ENCODE results near the gene PDE11A.

The PDE11A gene

DNA sequence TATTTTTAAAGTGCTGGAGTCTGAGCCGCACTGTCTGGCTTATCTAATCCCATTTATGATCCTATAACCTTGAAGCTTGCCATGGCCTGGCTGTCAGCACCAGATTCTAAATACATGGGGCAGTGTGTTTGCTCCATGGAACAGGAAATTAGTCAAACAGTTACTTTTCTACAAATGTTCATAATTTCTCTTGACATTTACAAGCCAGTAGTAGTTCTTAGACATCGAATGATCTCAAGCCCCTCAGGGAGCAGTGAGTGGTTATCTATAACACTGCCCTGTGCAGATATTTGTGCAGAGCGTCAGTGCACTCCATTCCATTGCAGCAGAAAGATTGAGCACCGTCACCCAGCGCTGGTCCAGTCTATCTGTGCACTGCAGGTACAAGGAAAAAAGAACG is 474.8 kb downstream of the PDE11A start:
- in situ Hi-C loops (cut with HindIII; ENCODE audit: low sequenced_read_pairs), result no loop called here
- H3K4me3 ChIP-seq (ENCODE audit: low read depth, low read length), result no peak overlapping the region
- DNase-seq (ENCODE audit: low read depth, low spot score), result no peak
- TF ChIP-seq, protein P1, sequence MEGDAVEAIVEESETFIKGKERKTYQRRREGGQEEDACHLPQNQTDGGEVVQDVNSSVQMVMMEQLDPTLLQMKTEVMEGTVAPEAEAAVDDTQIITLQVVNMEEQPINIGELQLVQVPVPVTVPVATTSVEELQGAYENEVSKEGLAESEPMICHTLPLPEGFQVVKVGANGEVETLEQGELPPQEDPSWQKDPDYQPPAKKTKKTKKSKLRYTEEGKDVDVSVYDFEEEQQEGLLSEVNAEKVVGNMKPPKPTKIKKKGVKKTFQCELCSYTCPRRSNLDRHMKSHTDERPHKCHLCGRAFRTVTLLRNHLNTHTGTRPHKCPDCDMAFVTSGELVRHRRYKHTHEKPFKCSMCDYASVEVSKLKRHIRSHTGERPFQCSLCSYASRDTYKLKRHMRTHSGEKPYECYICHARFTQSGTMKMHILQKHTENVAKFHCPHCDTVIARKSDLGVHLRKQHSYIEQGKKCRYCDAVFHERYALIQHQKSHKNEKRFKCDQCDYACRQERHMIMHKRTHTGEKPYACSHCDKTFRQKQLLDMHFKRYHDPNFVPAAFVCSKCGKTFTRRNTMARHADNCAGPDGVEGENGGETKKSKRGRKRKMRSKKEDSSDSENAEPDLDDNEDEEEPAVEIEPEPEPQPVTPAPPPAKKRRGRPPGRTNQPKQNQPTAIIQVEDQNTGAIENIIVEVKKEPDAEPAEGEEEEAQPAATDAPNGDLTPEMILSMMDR (IDR thresholded peaks at IDR 0.05; ENCODE audit: low read depth, low read length), result no peak

DNA sequence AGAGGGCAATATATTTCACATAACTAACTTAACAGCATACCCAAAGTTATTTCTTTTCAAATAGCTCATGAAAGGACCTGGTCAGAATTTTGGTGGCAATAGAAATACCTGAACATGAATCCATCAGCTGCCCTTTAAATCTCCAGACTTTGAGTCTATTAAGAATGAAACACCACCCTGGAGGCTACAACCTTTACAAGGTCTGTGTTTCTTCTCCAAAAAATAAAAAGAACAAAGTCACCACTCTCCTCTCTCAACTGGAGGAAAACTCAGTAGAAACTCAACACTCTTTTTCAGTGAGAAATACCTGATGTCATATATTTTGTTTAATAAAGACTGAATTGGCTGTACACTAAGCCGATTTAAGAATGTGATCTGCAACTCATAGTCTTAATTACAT is 475.7 kb downstream of the PDE11A start:
- no peak overlapping the region for H3K4me3 ChIP-seq (ENCODE audit: low read depth, low read length)
- TF ChIP-seq, protein P1 (IDR thresholded peaks at IDR 0.05; ENCODE audit: low read depth, low read length), result no peak
- DNase-seq (ENCODE audit: low read depth, low spot score), result no peak
- in situ Hi-C loops (cut with HindIII; ENCODE audit: low sequenced_read_pairs), result no loop called here

DNA sequence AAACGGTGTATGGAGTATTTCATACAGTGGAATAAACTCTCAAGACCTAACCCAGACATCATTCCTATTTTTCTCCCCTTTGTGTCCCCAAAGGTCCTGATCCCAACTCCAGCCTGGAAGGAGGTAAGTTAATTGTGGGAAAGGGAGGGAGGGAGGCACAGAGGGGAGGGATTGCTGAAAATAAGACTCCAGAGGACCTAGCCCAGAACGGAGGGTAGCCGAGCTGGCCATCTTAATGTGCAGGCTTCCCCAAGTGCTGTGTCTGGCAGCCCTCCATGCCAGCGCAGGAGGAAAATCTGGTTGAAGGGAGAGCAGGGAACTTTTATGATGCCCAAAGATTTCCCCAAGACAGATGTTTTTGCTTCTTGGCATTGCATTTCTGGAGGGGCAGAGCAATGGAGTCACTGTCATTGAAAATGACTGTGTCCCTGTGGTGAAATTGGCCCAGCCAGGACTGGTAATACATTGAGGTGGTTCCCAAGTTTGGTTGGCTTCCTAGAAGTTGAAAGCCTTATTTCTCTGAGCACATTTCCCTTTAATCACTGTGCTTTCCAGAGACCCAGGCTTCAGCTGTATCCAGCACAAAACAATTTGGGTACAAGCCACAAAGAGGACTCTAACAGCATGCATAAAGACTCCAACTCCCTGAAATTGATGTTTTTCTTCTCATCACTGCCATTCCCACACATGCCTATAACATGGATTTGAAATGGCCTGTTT is 477.3 kb downstream of the PDE11A start:
- DNase-seq (ENCODE audit: low read depth, low spot score), result no peak
- TF ChIP-seq, protein P1 (IDR thresholded peaks at IDR 0.05; ENCODE audit: low read depth, low read length), result no peak
- H3K4me3 ChIP-seq (ENCODE audit: low read depth, low read length), result no peak overlapping the region
- in situ Hi-C loops (cut with HindIII; ENCODE audit: low sequenced_read_pairs), result no loop called here

DNA sequence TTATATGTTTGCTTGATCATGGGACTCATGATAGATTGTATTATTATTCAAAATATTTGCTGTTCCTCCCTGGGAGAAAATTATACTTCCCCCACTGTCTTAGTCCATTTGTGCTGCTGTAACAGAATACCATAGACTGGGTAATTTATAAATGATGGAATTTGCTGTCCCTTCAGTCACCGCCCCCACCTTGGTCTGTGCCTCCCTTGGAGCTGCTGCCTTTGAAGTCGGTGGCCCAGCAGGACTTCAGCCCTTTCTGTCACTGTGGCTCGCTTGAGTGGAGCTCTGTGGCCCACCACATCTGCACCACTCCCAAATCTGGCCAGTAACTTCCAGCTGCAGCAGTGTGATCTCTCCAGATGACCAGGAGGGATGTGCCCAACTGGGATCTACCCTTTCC is 479.2 kb downstream of the PDE11A start:
- no peak for DNase-seq (ENCODE audit: low read depth, low spot score)
- in situ Hi-C loops (cut with HindIII; ENCODE audit: low sequenced_read_pairs), result no loop called here
- H3K4me3 ChIP-seq (ENCODE audit: low read depth, low read length), result no peak overlapping the region
- TF ChIP-seq, protein P1 (IDR thresholded peaks at IDR 0.05; ENCODE audit: low read depth, low read length), result no peak

DNA sequence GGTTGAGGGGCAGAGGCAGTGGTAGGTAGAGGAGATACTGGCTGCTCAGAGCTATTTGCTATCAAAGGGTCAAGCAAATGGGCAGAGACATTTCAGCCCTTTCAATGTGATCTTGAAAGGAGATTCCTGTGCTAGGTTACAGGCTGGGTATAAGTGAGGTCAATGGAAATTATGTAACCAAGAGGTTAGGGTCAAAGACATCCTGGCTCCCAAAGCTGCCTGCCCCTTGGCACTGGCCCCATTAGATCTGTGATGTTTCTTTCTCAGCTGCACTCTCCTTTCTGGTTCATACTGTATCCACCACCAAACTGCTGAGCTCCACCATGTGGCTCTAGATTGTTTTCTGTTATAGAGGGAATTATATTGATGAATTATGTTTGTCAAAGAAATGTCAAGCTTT is 479.6 kb downstream of the PDE11A start:
- DNase-seq (ENCODE audit: low read depth, low spot score), result no peak
- TF ChIP-seq, protein P1 (IDR thresholded peaks at IDR 0.05; ENCODE audit: low read depth, low read length), result no peak
- in situ Hi-C loops (cut with HindIII; ENCODE audit: low sequenced_read_pairs), result no loop called here
- H3K4me3 ChIP-seq (ENCODE audit: low read depth, low read length), result no peak overlapping the region

DNA sequence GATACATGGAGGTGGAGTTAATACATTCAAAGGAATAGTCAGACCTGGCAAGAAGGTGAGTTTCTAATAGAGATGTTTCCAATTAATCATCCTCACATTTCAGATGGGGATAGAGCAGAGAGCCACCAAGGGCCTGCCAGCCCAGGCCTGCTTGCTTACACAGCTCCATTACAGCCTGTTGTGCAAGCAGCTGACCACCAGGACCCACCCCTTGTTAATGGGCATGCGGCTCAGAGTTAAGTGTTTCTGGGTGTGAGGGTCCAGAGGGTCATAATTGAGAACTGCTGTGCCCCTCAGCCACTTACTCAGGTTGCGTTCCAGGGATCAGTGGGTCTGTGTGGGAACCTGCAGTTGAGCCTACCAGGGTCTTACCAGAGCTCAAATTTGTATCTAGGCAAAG is 480.2 kb downstream of the PDE11A start:
- TF ChIP-seq, protein P1 (IDR thresholded peaks at IDR 0.05; ENCODE audit: low read depth, low read length), result no peak
- no peak overlapping the region for H3K4me3 ChIP-seq (ENCODE audit: low read depth, low read length)
- no peak for DNase-seq (ENCODE audit: low read depth, low spot score)
- in situ Hi-C loops (cut with HindIII; ENCODE audit: low sequenced_read_pairs), result no loop called here

Measured in astrocyte of the spinal cord (primary cell).